Head of caudate nucleus (tissue), 42 donors: Measurements from ENCODE around the gene DDX18.

Source experiments
- DNase-seq, 42 donors: peaks; one replicate each; pipeline versions ENCODE4 v3.0.0 to v3.0.0-alpha.2; 2020 to 2021; ENCODE audit warnings: mixed read lengths in 7 of 42
- intact Hi-C: fragments of 100-400 bp; cut with DNase I; formaldehyde crosslinking; loops from one replicate; pipeline ENCODE4 v1.15.0; 2022

The DDX18 gene

GRCh38 chr2:117879003-117879402 is 64.5 kb downstream of the DDX18 start:
- intact Hi-C loops, result no loop called here
- no peak for DNase-seq
